CD4-positive, alpha-beta T cell treated with Interleukin-17A for 1 hour (primary cell): ENCODE results near the gene GRAMD2B.
"Not testable (repeated sequence)": the region's sequence is repeated elsewhere in the genome, so short reads cannot be mapped to it uniquely, and the experiment has no call there.

ENCODE experiments used
- DNase-seq: peaks from one replicate; pipeline ENCODE4 v3.0.0-alpha.2; 2020

Gene GRAMD2B

GRCh38 chr5:126514558-126515141, 91.4 kb downstream of the GRAMD2B start:
- no peak for DNase-seq

GRCh38 chr5:126515337-126515736, 92.1 kb downstream of the GRAMD2B start:
- DNase-seq = no peak

- DNase-seq = no peak
These were observed 92.9 kb downstream of the GRAMD2B start for GRCh38 chr5:126516133-126516532.

- no peak for DNase-seq
These were observed 93.6 kb downstream of the GRAMD2B start for GRCh38 chr5:126516852-126517251.

- not testable (repeated sequence) for DNase-seq
These were observed 96.0 kb downstream of the GRAMD2B start for GRCh38 chr5:126519223-126519622.

GRCh38 chr5:126519637-126520592, 96.7 kb downstream of the GRAMD2B start:
- DNase-seq = no peak

GRCh38 chr5:126520593-126520953, 97.4 kb downstream of the GRAMD2B start:
- no peak for DNase-seq

- no peak for DNase-seq
These were observed 97.9 kb downstream of the GRAMD2B start for GRCh38 chr5:126521130-126521529.

GRCh38 chr5:126523818-126524510, 100.8 kb downstream of the GRAMD2B start:
- DNase-seq = no peak

GRCh38 chr5:126525630-126526245, 102.5 kb downstream of the GRAMD2B start:
- no peak for DNase-seq

- no peak for DNase-seq
These were observed 103.3 kb downstream of the GRAMD2B start for GRCh38 chr5:126526493-126526892.

GRCh38 chr5:126527158-126527557, 103.9 kb downstream of the GRAMD2B start:
- DNase-seq = no peak

- DNase-seq = no peak
These were observed 104.7 kb downstream of the GRAMD2B start for GRCh38 chr5:126527892-126528291.

GRCh38 chr5:126531543-126532120, 108.4 kb downstream of the GRAMD2B start:
- no peak for DNase-seq

GRCh38 chr5:126534553-126534952, 111.3 kb downstream of the GRAMD2B start:
- DNase-seq = no peak

GRCh38 chr5:126535856-126536545, 112.8 kb downstream of the GRAMD2B start:
- no peak for DNase-seq

- DNase-seq = no peak
These were observed 113.7 kb downstream of the GRAMD2B start for GRCh38 chr5:126536874-126537273.

GRCh38 chr5:126538579-126538978, 115.4 kb downstream of the GRAMD2B start:
- no peak for DNase-seq

- no peak for DNase-seq
These were observed 117.4 kb downstream of the GRAMD2B start for GRCh38 chr5:126540631-126541030.

- DNase-seq = no peak
These were observed 119.2 kb downstream of the GRAMD2B start for GRCh38 chr5:126542441-126542840.

- no peak for DNase-seq
These were observed 119.8 kb downstream of the GRAMD2B start for GRCh38 chr5:126543009-126543408.

- no peak for DNase-seq
These were observed 120.5 kb downstream of the GRAMD2B start for GRCh38 chr5:126543660-126544059.
